ENCODE measurements around the gene VAX1.
A peak's percentile ranks its signal among the peaks of the same experiment; 100 is the strongest.
"Not testable (repeated sequence)": the region's sequence is repeated elsewhere in the genome, so short reads cannot be mapped to it uniquely, and the experiment has no call there.

Gene VAX1

GRCh38 chr10:117134306-117135025 is 3.6 kb downstream of the VAX1 start:
- peak in 1 of 2 donors; percentile 17 for ATAC-seq

DNA sequence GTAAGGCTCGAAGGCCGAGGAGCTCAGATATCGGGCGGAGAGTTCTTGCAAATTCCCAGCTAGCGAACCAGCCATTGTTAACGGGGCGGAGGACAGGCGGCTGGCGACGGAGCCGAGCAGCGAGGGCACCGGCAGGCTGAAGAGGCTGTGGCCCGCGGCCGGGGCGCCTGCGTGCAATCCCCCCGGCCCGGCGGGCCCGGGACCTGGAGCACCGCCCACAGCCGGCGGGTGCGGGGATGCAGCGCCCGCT is 4.1 kb downstream of the VAX1 start:
- ATAC-seq = no peak

DNA sequence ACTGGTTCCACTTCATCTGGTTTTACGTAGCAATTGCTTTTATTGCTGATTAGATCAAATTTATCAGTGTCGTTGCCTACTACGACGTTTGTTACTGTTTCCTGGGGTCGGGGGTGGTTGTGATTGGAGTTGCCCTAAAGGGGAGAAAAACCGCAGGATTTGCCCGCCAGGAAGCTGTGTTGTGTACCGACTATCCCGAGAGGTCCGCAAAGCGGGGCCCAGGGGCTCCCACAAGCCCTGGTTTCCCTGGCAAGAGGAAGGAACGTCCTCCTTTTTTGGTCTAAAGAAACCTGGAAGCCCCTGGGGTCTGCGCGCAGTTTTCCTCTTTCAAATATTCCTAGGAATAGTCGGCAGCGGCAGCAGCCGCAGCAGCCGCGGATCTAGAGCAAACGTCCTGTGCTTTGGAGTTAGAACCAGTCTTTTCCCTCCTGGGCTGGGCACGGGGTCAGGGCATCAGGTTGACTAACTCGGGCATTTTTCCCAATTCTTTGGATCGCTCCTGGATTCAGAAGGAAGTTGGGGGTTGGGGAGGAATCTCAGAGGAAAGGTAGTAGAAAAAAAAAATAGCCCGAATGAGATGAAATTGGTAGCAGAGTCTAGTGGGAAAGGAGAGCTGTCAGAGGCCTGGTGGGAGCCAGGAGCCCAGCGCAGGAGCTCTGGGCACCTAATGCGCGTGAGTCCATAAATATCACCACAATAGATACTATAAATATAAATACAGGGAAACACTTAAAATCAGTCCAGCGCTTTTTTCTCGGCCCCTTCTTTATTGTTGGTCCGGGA is 4.6 kb downstream of the VAX1 start:
- no peak for ATAC-seq

GRCh38 chr10:117132751-117133231 is 5.3 kb downstream of the VAX1 start:
- no peak for ATAC-seq

DNA sequence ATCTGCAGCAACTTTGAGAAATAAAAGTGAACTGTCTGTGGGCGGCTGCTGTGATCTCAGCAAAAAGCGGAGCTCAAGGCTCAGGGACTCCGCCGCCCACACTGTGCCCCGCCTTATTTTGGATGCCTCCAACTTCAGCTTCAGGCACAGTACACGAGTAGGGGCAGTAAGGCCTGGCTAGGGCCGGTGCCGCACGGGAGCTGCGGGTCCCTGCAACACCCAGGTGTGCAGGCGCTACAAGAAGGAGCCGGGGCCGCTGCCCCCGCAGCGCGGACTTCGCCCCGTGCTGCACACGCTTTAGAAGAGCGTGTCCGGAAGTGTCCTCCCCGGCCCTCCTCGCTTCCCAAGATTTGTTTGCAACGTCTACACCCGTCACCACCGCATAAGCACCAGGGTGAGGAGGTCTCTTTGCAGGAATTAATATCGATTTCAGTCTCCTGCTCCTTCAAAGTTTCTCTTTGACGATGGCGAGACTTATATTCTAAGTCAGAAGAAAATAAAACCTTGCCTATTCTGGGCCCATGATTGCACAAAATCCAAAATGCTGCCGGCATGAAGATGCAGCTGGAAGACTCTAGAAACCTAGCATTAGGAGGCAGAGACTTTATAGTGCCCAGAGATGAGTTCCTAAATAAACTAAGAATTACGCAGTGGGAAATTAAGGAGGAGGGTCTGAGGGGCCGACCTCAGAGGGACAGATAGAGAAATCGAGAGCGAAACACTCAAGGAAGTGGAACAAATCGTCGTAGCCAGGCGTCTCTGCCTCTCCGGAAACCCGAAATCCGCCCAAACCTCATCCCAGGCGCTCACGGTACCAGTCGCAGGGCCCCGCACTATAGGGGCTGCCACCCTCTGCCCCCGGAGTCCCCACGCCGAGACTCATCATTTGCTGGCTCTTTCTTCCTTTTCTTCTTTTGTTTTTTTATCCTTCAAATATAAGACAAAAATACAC is 6.4 kb downstream of the VAX1 start:
- no peak for ATAC-seq

DNA sequence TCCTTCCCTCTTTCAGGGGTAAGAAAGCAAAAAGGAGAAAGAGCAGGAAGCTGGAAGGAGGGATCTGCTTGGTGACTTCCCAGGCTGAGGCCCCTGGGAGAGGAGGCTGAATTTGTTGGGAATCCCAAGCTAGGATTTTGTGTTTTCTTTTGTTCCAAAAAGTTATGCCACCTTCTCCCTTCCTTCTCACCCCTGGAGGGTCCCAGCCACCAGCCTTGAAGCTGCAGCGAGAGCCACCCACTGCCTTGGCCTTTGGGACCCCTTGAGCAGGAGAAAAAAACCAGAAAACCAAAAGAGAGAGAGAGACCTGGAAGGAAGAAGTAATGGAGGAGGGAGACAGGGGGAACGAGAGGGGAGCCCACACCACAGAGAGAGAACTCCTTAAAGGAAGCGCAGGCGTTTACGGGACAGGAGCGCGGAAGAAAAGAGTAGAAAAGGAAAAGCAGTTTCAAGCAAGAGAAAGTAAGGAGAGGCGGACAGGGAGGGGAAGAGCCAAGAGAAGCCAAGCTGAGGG is 7.2 kb downstream of the VAX1 start:
- no peak for ATAC-seq

- ATAC-seq = no peak
Measured at GRCh38 chr10:117130346-117130745, 7.7 kb downstream of the VAX1 start.

- ATAC-seq = not testable (repeated sequence)
Measured at GRCh38 chr10:117126645-117127044, 11.4 kb downstream of the VAX1 start.

GRCh38 chr10:117126034-117126433 is 12.0 kb downstream of the VAX1 start:
- ATAC-seq = no peak

GRCh38 chr10:117112220-117112619 is 25.9 kb downstream of the VAX1 start:
- no peak for ATAC-seq

DNA sequence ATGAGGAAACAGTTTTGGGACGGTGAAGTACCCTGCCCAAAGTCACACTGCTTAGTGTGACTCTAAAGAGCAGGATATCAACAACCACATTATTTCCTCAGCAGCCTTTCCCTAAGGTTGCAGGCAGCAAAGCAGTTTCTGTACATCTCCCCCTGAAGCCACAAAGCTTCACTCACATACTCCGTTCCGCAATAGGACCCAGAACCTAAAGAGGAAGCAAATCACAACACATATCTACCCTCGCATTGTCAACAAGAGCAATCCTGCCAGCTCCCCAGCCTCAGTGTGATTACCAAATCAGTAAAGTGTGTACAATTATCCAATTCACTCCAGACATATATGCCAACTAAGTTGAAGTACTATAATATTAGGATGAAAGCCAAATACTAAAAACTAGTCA is 30.8 kb downstream of the VAX1 start:
- no peak for ATAC-seq

DNA sequence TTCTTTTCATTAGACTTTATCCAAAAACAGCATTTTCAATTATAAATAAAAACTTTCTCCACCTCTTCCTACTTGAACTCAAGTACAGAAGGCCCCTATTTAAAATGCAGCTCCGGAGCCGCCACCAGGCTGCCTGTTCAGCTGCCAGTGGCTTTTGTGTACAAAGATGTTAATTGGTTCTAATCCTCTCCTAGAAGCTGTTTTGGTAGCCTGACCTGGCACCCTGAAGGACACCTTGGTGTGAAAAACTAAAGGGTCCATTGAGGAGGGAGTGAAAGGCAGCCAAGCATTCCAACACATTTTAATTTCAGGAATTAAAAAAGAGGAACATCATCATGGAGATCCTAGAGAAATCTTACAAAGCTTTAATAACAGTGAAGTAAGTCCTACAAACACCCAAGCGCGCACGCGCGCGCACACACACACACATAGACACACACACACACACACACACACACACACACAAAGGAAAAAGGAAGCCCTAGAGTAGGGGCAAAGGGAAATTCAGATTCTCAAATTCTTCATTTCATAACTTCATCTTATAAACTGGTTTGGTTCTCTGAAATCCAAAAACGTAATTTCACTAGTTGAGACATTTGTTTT is 41.4 kb downstream of the VAX1 start:
- ATAC-seq = no peak

GRCh38 chr10:117094856-117095255 is 43.2 kb downstream of the VAX1 start:
- no peak for ATAC-seq

GRCh38 chr10:117092386-117092785 is 45.7 kb downstream of the VAX1 start:
- ATAC-seq = no peak

GRCh38 chr10:117090834-117091233 is 47.2 kb downstream of the VAX1 start:
- no peak for ATAC-seq

- ATAC-seq = no peak
Measured at GRCh38 chr10:117087521-117087920, 50.5 kb downstream of the VAX1 start.

DNA sequence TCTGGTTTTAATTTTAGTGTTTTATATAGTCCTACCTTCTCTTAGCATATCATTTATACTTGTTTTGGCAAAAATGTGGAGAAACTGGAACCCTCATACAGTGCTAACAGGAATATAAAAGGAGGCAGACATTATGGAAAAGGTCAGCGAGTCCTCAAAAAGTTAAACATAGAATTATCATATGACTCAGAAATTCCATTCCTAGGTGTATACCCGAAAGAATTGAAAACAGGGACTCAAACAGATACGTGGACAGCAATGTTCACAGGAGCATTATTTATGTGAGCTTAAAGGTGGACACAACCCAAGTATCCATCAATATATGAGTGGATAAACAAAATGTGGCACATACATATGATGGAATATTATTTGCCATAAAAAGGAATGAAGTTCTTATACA is 51.5 kb downstream of the VAX1 start:
- no peak for ATAC-seq

DNA sequence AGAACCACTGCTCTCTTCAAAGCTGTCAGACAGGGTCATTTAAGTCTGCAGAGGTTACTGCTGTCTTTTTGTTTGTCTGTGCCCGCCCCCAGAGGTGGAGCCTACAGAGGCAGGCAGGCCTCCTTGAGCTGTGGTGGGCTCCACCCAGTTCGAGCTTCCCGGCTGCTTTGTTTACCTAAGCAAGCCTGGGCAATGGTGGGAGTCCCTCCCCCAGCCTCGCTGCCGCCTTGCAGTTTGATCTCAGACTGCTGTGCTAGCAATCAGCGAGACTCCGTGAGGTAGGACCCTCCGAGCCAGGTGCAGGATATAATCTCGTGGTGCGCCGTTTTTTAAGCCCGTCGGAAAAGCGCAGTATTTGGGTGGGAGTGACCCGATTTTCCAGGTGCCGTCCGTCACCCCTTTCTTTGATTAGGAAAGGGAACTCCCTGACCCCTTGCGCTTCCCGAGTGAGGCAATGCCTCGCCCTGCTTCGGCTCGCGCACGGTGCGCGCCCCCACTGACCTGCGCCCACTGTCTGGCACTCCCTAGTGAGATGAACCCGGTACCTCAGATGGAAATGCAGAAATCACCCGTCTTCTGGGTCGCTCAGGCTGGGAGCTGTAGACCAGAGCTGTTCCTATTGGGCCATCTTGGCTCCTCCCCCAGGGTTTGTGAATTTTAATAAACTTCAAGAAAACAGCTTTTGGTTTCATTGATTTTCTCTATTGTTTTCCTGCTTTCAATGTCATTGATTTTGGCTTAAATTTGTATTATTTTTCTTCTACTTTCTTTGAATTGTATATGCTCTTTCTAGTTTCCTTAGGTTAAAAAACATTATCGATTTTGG is 53.4 kb downstream of the VAX1 start:
- not testable (repeated sequence) for ATAC-seq

Data from activated CD4-positive, CD25-positive, alpha-beta regulatory T cell treated with anti-CD3 and anti-CD28 coated beads, Interleukin-2, amount 50 U/mL, for 24 hours (primary cell).